SU-DHL-6 (cell line): ENCODE results near the gene LLGL2.
A peak's percentile ranks its signal among the peaks of the same experiment; 100 is the strongest.

Source experiments
- H2AFZ ChIP-seq: fragments of 200-600 bp; sonication (generic); 2 replicates; pipeline ENCODE4 v1.6.1; 2014; ENCODE audit warnings: low read depth, mild to moderate bottlenecking, moderate library complexity, mixed read lengths, antibody characterized with exemption, low read length; ENCODE audit not compliant: severe bottlenecking
- H3F3A ChIP-seq: fragments of 200-600 bp; shearing (Covaris generic); 2 replicates; pipeline ENCODE4 v1.6.0; 2016; ENCODE audit warnings: antibody characterized with exemption, mild to moderate bottlenecking; ENCODE audit not compliant: insufficient read depth
- H3K27ac ChIP-seq: fragments of 200-600 bp; sonication (generic); 2 replicates; pipeline ENCODE4 v1.5.1; 2016; ENCODE audit warnings: low read depth, mild to moderate bottlenecking, low read length, moderate library complexity, mixed read lengths
- H3K27me3 ChIP-seq: fragments of 200-600 bp; sonication (generic), shearing (Covaris generic); 2 replicates; pipeline ENCODE4 v1.6.0; 2014; ENCODE audit warnings: mild to moderate bottlenecking, low read length
- H3K36me3 ChIP-seq: fragments of 200-600 bp; sonication (generic); 2 replicates; pipeline ENCODE4 v1.6.1; 2014; ENCODE audit warnings: mild to moderate bottlenecking, low read length, mixed read lengths
- H3K4me2 ChIP-seq: fragments of 300-600, 200-600 bp; shearing (Covaris generic), sonication (generic); 2 replicates; pipeline ENCODE4 v1.6.0; 2014; ENCODE audit warnings: low read length, low read depth, mild to moderate bottlenecking; ENCODE audit not compliant: poor library complexity, severe bottlenecking
- H3K4me3 ChIP-seq: fragments of 200-600 bp; sonication (generic); 2 replicates; pipeline ENCODE4 v1.5.1; 2014; ENCODE audit warnings: antibody characterized with exemption, low read length, mild to moderate bottlenecking, mixed read lengths; ENCODE audit not compliant: insufficient read depth, poor library complexity, severe bottlenecking
- H3K79me2 ChIP-seq: fragments of 200-600 bp; sonication (generic); 2 replicates; pipeline ENCODE4 v1.6.1; 2014; ENCODE audit warnings: mild to moderate bottlenecking, low read length, moderate library complexity; ENCODE audit not compliant: insufficient read depth
- H3K9ac ChIP-seq: fragments of 200-600 bp; sonication (generic); 2 replicates; pipeline ENCODE4 v1.7.0; 2014; ENCODE audit warnings: mild to moderate bottlenecking, low read length
- H3K9me2 ChIP-seq: fragments of 200-600 bp; sonication (generic); replicated peaks from 2 replicates; pipeline ENCODE4 v1.6.1; 2014; ENCODE audit warnings: low read length; ENCODE audit not compliant: insufficient read depth
- H3K9me3 ChIP-seq: fragments of 200-600 bp; sonication (generic); 2 replicates; pipeline ENCODE4 v1.6.1; 2014; ENCODE audit warnings: low read length, mixed read lengths; ENCODE audit not compliant: insufficient read depth
- H4K20me1 ChIP-seq: fragments of 200-600 bp; sonication (generic); 2 replicates; pipeline ENCODE4 v1.6.1; 2014; ENCODE audit warnings: low read depth, mild to moderate bottlenecking, antibody characterized with exemption, low read length, moderate library complexity, mixed read lengths
- EZH2phosphoT487 ChIP-seq: fragments of 200-600 bp; sonication (generic), shearing (Covaris generic); conservative IDR thresholded peaks from 2 replicates; pipeline ENCODE4 v1.6.1; 2018; ENCODE audit warnings: mild to moderate bottlenecking, antibody characterized with exemption, low read length, moderate library complexity, mixed read lengths
- TF ChIP-seq, protein P1 (sequence below): fragments of 200-600 bp; sonication (generic); IDR thresholded peaks from one replicate; pipeline ENCODE4 v1.5.1; 2017; ENCODE audit warnings: antibody characterized with exemption, mild to moderate bottlenecking, low read length, moderate library complexity; ENCODE audit not compliant: insufficient read depth, poor library complexity, severe bottlenecking

Gene LLGL2

DNA sequence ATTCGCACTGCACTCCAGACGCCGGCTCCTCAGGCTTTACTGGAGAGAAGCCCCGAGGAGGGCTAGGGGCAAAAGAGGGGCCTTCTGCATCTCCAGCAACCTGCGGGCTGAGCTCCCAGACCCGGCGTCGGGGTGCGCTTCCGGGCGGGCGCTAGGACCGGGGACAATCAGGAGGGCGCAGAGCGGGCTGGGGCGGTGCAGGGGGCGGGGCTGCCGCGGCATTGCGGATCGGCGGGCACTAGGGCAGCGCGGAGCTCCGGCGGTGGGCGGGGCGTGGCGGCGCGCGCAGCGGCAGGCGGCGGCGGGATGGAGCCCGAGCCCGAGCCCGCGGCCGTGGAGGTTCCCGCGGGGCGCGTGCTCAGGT, 9.3 kb upstream of the LLGL2 start, which contains the start of gene TSEN54:
TSS of gene TSEN54 (plus strand) at position 274 of the 364 bp plus-strand sequence. CDS start at position 307, 33 bp downstream.
- Histone ChIP-seq H3K27me3 (no peaks in the 10 kb centered on the region), H3K9ac (peak within 1 kb of the TSS; percentile 91), H3K36me3 (no peaks in the 10 kb centered on the region), H3K4me3 (peak within 1 kb of the TSS; percentile 97), H4K20me1 (no peaks in the 10 kb centered on the region), H3K9me2 (no peaks in the 10 kb centered on the region), H3K27ac (peak within 1 kb of the TSS; percentile 32), H3K79me2 (no peaks in the 10 kb centered on the region; the same call in 1 of the 2 replicates), H3F3A (0 out of 2 replicates have a peak, but pooled peaks cover 8% of the 10 kb centered on the region), H2AFZ (peak within 1 kb of the TSS; percentile 99), H3K4me2 (peak within 1 kb of the TSS; percentile 91), H3K9me3 (no peaks in the 10 kb centered on the region)
- no peak for TF ChIP-seq EZH2phosphoT487
- TF ChIP-seq, protein P1, sequence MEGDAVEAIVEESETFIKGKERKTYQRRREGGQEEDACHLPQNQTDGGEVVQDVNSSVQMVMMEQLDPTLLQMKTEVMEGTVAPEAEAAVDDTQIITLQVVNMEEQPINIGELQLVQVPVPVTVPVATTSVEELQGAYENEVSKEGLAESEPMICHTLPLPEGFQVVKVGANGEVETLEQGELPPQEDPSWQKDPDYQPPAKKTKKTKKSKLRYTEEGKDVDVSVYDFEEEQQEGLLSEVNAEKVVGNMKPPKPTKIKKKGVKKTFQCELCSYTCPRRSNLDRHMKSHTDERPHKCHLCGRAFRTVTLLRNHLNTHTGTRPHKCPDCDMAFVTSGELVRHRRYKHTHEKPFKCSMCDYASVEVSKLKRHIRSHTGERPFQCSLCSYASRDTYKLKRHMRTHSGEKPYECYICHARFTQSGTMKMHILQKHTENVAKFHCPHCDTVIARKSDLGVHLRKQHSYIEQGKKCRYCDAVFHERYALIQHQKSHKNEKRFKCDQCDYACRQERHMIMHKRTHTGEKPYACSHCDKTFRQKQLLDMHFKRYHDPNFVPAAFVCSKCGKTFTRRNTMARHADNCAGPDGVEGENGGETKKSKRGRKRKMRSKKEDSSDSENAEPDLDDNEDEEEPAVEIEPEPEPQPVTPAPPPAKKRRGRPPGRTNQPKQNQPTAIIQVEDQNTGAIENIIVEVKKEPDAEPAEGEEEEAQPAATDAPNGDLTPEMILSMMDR = no peak

DNA sequence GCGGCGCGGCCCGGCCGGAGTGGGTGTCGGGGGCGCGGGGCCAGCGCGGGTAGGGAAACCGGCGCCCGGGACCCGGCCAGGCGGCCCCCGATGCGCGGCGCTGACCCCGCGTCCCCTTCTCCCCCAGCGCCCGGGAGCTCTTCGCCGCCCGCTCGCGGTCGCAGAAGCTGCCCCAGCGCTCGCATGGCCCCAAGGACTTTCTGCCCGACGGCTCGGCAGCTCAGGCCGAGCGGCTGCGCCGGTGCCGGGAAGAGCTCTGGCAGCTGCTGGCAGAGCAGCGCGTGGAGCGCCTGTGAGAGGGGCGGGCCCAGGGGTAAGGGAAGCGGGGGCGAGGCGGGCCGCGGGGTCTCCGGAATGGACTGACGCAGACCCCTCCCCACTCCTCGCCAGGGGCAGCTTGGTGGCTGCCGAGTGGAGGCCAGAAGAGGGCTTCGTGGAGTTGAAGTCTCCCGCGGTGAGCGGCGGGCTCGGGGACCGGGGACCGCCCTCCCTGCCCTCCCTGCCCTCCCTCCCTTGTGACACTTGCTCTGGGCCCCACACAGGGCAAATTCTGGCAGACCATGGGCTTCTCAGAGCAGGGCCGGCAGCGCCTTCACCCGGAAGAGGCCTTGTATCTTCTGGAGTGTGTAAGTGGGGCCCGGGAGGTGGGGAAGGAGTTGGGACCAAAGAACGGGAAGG, 8.7 kb upstream of the LLGL2 start:
- Histone ChIP-seq H3K9me3 (no peaks in the 10 kb centered on the region), H3F3A (0 out of 2 replicates have a peak, but pooled peaks cover 8% of the 10 kb centered on the region), H3K27me3 (no peaks in the 10 kb centered on the region), H2AFZ (peak overlapping the region; percentile 68), H3K4me3 (peak overlapping the region; percentile 97), H3K4me2 (peak overlapping the region; percentile 65), H3K79me2 (no peaks in the 10 kb centered on the region; the same call in 1 of the 2 replicates), H3K9me2 (no peaks in the 10 kb centered on the region), H4K20me1 (no peaks in the 10 kb centered on the region), H3K9ac (peak overlapping the region; percentile 91), H3K27ac (peak overlapping the region; percentile 32), H3K36me3 (no peaks in the 10 kb centered on the region)
- TF ChIP-seq, protein P1 = no peak
- TF ChIP-seq EZH2phosphoT487 = no peak

DNA sequence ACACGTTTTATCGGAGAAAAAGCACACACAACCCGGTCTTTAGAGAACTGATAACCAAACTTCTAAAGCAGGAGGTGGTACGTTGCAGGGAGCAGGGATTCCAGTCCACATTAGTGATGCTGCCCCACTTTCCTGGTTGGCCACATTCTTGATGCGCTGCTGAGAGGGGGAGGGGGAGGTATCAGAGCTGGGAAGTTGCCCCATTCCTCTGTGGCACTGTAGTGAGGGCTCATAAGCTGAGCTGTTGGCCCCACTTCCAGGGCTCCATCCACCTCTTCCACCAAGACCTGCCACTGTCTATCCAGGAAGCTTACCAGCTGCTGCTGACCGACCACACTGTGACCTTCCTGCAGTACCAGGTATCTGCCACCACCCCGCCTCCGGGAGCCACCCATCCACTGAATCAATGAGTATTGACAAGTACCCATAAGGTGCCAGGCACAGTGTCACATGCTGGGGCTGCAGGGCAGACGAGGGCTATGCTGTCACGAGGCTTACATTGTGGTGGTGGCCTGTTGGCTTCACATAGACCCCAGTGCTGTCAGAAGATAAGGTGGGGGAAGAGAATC, 8.1 kb upstream of the LLGL2 start:
- Histone ChIP-seq H3K4me3 (peak overlapping the region; percentile 97), H3K4me2 (peak overlapping the region; percentile 65), H4K20me1 (no peaks in the 10 kb centered on the region), H3K36me3 (no peaks in the 10 kb centered on the region), H3K9ac (peak overlapping the region; percentile 91), H3K79me2 (no peaks in the 10 kb centered on the region; the same call in 1 of the 2 replicates), H3K9me3 (no peaks in the 10 kb centered on the region), H2AFZ (peak overlapping the region; percentile 68), H3K27ac (peak overlapping the region; percentile 48), H3K9me2 (no peaks in the 10 kb centered on the region), H3F3A (0 out of 2 replicates have a peak, but pooled peaks cover 8% of the 10 kb centered on the region), H3K27me3 (no peaks in the 10 kb centered on the region)
- TF ChIP-seq, protein P1 = no peak
- no peak for TF ChIP-seq EZH2phosphoT487
